AML-193 (cell line): ENCODE results near the gene OR52H1.

Source experiments
- DNase-seq, 2 experiments: peaks; one replicate each; lab custom pipeline; 2025; lab: John Stamatoyannopoulos, UW

OR52H1 gene

DNA sequence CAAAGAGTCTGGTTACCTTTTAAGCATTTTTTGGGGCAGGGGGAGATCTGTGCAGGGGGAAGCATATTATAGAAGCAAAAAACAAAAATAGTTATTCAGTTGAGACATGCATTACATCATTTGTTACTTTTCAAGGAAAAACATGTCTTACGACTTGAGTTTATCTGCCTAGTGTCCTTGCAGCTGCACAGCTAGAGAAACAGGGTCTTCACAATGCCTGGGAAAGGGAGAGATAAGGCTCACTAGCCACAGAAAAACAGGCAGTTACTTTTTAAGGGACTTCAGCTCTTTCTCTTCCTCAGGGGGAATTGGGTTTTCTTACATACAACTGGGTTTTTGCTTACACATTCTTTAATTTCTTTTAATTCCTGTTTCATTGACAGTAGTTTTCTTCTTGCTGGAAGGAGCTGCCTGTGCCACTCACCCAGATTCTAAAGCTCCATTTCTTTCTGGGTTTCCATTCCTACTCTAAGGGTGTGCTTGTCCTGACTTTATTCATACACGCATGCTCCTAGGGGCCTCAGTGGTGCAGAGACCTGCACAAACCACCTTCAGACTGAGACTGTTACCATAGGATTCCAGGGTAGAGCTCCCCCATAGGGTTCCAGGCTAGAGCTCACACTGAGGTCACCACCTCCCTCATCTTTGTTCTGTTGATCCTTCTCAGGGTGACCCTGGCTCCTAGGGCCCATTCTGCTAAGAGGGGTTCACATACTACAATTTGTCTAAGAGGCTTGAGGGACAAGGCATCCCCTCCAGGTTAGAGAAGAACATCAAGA lies 17.1 kb downstream of the OR52H1 start:
- DNase-seq, result no peak

DNA sequence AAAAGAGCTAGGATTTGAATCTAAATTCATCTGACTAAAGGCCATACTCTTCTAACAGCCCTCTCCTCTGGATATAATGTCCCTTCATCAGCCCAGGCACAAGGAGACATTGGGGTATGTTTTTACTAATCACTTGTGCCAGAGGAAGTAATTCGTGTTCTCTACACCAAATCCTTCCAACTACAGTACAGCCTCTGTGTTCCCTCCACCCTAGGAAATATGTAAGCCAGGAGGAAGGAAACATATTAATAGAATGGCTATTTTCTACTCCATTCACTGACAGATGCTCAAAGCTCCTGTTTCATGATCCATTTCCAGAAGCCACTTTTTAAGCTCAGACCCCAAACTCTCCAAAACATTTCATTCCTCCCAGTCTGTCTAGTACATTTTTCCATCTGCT lies 19.8 kb downstream of the OR52H1 start:
- DNase-seq, result no peak

DNA sequence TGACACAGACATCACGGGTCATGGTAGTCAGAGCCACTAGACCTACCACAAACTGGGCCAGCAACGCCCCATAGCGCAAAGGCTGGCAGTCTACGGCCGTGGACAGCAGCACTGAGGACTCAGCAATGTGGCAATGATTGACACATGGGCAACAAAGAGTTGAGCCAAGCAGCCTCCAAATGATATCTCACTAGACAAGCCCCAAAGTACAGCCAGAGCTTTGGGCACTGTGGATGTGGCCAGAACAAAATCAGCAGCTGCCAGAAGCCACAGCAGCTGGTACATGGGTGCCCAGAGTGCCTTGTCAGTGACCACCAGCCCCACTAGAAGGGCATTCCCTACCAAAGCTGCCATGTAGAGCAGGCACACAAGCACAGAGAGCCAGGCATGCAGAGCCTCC lies 20.6 kb downstream of the OR52H1 start:
- DNase-seq, result no peak

DNA sequence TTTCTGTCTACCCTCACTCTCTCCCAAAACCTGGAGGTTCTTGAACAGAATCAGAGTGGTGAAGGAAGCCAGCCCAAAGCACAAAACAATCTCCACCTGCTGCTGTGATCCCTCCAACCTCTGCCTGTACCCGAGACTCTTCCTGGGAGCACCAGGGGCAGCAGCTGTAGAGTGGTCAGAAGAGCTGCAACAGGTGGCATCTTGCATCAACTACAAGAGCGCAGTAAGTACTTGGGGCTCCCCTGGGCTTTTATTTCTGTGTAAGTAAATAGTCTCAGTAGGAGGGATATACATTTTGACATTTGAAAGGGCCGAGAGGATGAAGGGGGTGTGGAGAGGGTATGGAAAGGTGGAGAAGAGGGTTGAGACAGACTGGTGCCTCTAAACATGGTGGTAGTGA lies 23.6 kb downstream of the OR52H1 start:
- DNase-seq, result no peak

DNA sequence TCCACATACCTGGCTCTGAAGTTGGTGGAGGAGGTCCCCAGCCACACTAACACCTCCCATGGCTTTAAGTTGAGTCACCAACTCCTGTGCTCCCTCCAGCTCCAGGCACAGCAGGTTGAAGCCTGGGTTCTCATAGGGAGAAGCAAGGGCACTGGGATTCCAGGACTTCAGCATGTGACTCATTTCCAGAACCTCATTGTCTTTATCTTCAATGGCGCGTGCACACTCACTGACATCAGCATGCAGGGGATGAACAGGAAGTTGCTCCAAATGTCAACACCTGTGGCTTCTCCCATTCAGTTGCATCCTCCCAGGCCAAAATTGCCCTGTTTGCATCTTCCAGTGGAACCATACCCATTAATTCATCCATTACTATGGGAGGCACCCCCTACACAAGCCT lies 26.0 kb downstream of the OR52H1 start:
- DNase-seq, result no peak

DNA sequence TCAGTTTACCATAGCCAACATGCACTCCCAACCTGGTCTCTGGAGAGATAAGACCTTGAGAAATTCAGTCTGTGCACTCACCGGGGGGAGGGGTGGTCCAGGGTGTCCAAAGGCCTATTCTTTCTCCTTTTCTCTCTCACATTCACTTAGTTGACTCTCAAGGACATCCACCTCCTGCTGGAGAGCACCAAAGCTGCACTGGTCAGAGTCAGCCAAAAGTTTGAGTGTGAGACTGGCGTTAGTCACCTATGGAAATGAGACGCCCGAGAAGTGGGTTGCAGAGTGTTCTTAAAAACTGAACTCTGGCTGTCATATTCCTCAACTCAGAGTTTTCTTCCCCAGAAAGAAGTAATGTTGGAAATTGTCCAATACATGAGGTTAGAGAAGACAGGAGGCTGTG lies 26.8 kb downstream of the OR52H1 start:
- no peak for DNase-seq

DNA sequence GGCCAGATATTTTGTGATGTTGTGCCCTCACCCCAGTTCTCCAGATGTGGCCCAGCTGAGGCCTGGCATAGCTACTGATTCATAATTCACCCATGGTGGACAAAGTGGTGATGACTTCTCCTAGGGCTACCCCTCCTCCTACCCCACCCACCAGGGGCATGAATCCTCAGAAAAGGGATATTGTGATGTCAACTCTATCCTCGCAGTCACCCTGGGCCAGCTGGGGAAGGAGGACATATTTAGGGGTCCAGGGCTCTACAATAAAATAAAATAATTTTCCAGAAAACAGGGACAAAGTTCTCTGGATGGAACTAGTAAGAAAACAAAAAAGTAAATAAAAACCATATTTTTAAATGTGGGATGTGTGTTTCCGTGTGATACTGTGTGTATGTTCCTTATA lies 31.7 kb downstream of the OR52H1 start, which contains the start of gene UBQLNL:
TSS of gene UBQLNL (minus strand) at position 101 of the 400 bp plus-strand sequence. CDS start 258 bp downstream, outside the sequence.
- no peak for DNase-seq

DNA sequence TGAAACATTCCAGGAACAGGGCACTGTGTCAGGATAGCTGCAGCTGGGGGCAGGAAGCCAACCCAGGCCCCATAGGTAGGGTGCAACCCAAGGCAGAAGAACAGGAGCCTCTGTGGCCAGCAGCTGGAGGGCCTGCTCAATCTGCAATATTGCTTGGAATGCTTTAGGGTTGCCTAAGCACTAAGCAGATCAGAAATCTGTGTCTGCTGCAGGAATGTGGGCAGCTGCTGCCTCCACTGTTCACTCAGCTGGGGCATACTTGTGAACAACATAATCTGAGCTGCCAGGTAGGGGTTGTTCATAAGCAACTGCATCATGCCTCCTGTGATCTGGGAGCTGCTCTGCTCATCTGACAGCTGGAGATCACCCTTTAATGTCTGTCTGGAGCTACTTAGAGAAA lies 33.5 kb downstream of the OR52H1 start:
- DNase-seq, result no peak

DNA sequence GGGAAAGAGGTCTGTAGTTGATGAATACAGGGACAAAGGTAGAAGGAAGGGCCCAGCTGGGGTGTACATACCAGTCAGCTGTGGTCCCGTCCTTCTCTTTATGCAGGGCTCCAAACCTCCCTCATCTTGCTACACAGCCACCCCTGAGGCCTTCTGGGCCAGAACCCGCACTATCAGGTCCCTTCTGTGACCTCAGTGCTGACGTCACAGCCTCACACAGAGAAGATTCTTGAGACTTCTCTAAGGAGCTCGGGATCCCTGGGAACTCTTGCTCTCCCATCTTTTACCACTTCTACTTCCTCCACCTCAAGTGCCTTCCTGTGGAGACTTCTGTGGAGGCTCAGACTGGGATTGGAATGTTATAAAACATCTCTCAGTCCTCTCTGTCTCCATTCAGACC lies 38.5 kb downstream of the OR52H1 start, which contains the start of gene UBQLN3:
TSS of gene UBQLN3 (minus strand) at position 155 of the 400 bp plus-strand sequence. CDS start 399 bp downstream, outside the sequence.
- no peak for DNase-seq

DNA sequence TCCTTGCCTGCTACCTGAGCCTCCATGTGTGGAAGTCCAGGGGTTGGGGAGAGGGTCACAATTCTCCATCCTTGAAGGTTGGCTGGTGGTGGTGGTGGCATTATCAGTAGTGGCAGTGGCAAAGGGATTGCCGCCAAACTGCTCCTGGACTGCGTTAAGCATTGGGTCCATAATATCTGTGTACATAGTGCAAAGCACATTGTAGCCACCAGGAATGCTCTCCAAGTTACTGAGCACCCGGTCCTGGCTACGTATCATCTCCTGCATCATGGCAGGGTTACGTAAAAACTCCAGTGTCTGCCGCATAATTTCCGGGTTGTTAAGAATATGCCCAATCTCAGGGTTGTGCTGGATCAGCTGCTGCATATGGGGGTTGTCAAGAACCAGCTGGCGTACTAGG lies 39.7 kb downstream of the OR52H1 start:
- DNase-seq, result no peak

DNA sequence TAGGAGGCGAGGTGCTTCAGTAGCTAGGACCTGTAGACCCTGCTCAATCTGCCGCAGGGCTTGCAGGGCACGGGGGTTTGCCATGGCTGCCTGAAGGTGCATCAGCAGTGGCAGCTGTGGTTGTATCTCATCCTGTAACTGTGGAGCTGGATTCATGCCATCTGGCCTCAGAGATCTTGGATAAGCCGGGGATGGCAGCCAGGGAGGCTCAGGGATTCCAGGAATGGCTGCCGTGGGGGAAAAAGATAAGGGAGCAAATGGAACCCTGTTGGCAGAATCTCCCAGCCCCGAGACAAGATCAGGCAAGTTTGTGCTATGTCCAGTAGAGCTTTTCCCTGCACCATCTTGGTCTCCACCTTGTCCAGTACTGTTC lies 40.4 kb downstream of the OR52H1 start:
- no peak for DNase-seq

DNA sequence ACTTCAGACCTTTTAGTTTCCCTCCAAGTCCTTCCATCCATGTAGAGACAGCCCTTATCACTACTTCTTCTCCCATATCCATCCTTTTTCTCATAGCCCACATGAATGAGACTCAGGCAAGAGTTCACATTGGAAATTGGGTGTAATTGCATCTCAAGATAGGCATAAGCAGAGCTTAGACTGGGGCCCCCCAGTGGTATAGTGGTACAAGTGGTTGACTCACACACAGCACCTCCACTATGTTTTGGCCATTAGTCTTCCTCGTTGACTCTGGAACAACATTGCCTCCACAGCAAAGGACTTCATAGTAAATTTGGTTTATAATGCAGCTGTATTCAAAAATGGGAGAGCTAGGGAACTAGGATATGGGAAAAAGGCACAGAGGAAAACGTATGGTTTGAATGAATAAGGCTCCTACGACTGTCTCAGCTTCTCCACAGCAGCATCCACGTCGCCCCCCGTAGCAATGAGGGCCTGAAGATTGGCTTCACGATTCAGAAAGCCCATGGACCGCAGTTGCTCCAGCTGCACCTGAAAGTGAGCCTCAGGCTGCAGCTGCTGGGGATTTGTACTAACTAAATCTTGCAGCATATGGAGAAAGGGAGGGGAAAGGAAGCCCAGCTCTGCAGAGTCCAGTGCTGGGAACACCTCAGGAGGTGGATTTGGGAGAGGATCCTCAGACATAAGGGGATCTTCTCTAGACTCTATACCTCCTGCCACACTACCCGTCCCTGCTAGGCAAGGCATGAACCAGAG lies 41.0 kb downstream of the OR52H1 start:
- DNase-seq, result no peak

DNA sequence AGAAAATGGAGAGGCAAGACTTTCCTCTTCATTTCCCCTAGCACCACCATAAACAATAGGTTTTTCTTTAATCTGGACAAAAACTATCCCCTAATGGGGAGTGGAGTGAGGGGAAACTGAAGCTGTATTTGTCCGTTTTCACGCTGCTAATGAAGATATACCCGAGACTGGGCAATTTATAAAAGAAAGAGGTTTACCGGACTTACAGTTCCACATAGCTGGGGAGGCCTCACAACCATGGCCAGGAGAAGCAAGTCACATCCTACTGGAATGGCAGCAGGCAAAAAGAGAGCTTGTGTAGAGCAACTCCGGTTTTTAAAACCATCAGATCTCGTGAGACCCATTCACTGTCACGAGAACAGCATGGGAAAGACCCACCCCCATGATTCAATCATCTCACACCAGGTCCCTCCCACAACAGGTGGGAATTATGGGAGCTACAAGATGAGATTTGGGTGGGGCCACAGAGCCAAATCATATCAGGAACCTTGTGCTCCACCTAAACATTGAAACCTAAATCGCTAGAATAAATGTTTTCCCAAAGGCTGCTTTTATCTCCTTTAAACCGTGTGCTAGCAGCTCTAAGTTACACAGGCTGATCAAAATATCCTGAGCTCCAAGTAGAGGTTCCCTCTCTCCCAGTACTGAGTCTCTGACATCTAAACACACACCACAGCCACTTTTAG lies 42.8 kb downstream of the OR52H1 start:
- DNase-seq, result no peak

DNA sequence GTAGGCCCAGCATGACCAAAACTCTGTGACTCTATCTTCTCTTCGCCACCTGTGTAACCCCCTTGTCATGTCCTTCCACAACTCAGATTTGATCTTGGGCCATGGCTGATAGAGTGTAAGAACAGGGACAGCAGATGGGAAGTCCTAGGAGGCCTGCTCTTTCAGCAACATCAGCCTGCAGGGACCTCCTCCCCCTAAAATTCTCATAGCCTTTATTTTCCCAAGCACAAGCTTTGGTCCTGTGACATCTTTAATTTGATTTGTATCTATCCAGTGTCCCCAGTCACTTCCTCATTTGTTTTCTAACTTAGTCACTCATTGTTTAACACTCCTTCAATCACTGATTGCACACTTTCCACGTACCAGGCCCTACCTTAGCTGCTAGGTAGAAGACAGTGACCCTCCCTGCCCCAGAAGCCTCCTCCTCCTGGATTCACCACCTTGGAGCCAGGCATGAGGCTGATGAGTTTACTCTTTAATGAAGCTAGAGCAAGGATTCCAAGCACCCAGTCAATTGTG lies 43.9 kb downstream of the OR52H1 start:
- no peak for DNase-seq

DNA sequence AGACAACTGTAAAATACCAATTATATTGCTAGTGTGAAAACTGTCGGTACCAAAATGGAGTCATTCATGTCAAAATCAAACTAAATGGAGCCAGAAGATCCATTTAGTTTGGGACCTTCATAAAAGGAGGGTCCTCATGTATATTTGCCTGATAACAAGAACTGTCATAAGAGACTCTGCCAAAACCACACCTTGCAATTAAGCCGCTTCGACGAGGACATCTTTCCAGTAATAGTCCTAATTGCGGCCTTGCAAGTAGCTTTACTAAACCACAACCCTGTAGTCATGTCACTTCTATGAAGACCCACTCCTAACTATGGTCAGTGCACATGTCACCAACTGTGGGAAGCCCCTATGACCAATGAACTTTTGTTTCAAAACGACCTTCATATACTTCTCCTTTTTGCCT lies 47.9 kb downstream of the OR52H1 start:
- no peak for DNase-seq

DNA sequence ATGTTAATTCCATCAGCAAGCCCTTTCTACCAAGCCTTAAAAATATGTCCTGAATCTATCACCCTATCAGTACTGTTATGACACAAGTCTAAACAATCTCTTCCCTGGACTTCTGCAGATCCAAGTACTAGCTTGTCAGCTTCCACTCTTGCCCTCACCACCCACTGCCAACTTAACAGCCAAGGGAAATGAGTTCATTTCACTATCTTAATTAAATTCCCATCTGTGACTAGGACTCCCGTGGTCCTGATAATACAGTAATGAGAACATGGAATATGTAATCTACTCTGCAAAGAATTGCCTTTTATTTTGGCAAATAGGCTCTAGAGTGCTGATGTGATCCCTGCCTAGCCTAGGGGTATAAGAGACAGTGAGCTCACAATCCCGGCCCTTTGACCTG lies 48.7 kb downstream of the OR52H1 start:
- DNase-seq, result no peak
